HepG2 (cell line): Measurements from ENCODE around the gene ZBTB7B. TPM values are rescaled to one million over a fixed set of nuclear protein-coding genes. Genes with fewer than 3 reads are reported as not detected.
A peak's percentile ranks its signal among the peaks of the same experiment; 100 is the strongest.

Source experiments
- ATAC-seq: fragments of 200-7000 bp; cut with Tn5 transposase; 3 replicates; pipeline ENCODE4 v1.9.1; 2020; ENCODE audit warnings: mild to moderate bottlenecking, moderate library complexity
- BruUV-seq: library from RNA; stranded (reverse); fragments of 400-500 nt; replicated peaks from 2 replicates; lab custom pipeline; 2021; lab: Mats Ljungman, UMichigan
- CTCF ChIA-PET: fragments of 300-600 bp; formaldehyde crosslinking; extraction: SDS; loops from one replicate; lab custom pipeline; 2021; ENCODE audit warnings: low total read pairs, inconsistent platforms, low intra/inter-chr PET ratio; lab: Yijun Ruan, JAX
- POLR2A ChIA-PET: fragments of 350-600 bp; sonication (Branson Sonifier 250); formaldehyde crosslinking; loops from one replicate; lab custom pipeline; 2020; ENCODE audit warnings: antibody characterized with exemption, inconsistent platforms; lab: Yijun Ruan, JAX
- DNase-seq: peaks from one replicate; pipeline ENCODE4 v3.0.0-alpha.2; 2015; ENCODE audit warnings: low spot score
- FAIRE-seq: peaks from 3 replicates; lab custom pipeline; 2011; peaks lifted over from hg19 to GRCh38; lab: Jason Lieb, UNC
- H2AFZ ChIP-seq: one replicate; pipeline ENCODE4 v1.6.1; 2011; ENCODE audit warnings: low read length, inconsistent platforms
- H3K27ac ChIP-seq: fragments of 300-600 bp; 3 replicates; pipeline ENCODE4 v1.8.0; 2011; ENCODE audit warnings: mixed run types, mild to moderate bottlenecking, mixed read lengths, low read length, inconsistent platforms; ENCODE audit not compliant: insufficient read depth; ENCODE audit errors: extremely low read length
- H3K27me3 ChIP-seq, 2 experiments: fragments of 200-600 bp in 1 of 2; 2 replicates in 1 of 2; 3 replicates in 1 of 2; pipeline versions ENCODE4 v1.6.0 to v1.8.0; 2011; ENCODE audit warnings: low read length in 2 of 2, mild to moderate bottlenecking in 2 of 2, moderate library complexity in 2 of 2, inconsistent platforms in 1 of 2; ENCODE audit not compliant: insufficient read depth in 2 of 2, control insufficient read depth in 1 of 2
- H3K36me3 ChIP-seq, 2 experiments: fragments of 200-600 bp in 1 of 2; replicated peaks in 1 of 2; 2 replicates in 1 of 2; 3 replicates in 1 of 2; pipeline versions ENCODE4 v1.5.1 to v1.8.0; 2011; ENCODE audit warnings: low read length in 2 of 2, inconsistent platforms in 1 of 2; ENCODE audit not compliant: insufficient read depth in 2 of 2, control insufficient read depth in 1 of 2
- H3K4me1 ChIP-seq: 2 replicates; pipeline ENCODE4 v1.5.1; 2012; ENCODE audit warnings: low read length, inconsistent platforms; ENCODE audit not compliant: insufficient read depth
- H3K4me2 ChIP-seq: 2 replicates; pipeline ENCODE4 v1.6.0; 2011; ENCODE audit warnings: low read depth, low read length, inconsistent platforms
- H3K4me3 ChIP-seq, 3 experiments: fragments of 200-600 bp in 1 of 3; sonication (generic), shearing (Covaris generic) in 1 of 3; replicated peaks in 1 of 3; 2 replicates each; pipeline ENCODE4 v1.5.1; 2011 to 2016; ENCODE audit warnings: low read length in 3 of 3, inconsistent platforms in 2 of 3, low read depth in 2 of 3, mild to moderate bottlenecking in 2 of 3, control low read depth in 1 of 3, mixed read lengths in 1 of 3; ENCODE audit not compliant: insufficient read depth in 1 of 3
- H3K79me2 ChIP-seq: one replicate; pipeline ENCODE4 v1.6.1; 2011; ENCODE audit warnings: low read length, inconsistent platforms; ENCODE audit not compliant: insufficient read depth
- H3K9ac ChIP-seq: 2 replicates; pipeline ENCODE4 v1.6.0; 2011; ENCODE audit warnings: mild to moderate bottlenecking, low read depth, low read length, inconsistent platforms; ENCODE audit not compliant: insufficient read depth
- H3K9me3 ChIP-seq: 2 replicates; pipeline ENCODE4 v1.5.1; 2012; ENCODE audit warnings: mild to moderate bottlenecking, low read length
- H4K20me1 ChIP-seq: 2 replicates; pipeline ENCODE4 v1.6.0; 2011; ENCODE audit warnings: inconsistent platforms, mild to moderate bottlenecking, low read length, moderate library complexity; ENCODE audit not compliant: insufficient read depth
- AKAP8 ChIP-seq: sonication (generic); formaldehyde crosslinking; IDR thresholded peaks from 2 replicates; pipeline ENCODE4 v1.5.1; 2020; ENCODE audit warnings: mild to moderate bottlenecking, missing genetic modification reagents
- CBX5 ChIP-seq: sonication (generic); formaldehyde crosslinking; IDR thresholded peaks from 2 replicates; pipeline ENCODE4 v1.4.0; 2020; ENCODE audit warnings: missing genetic modification reagents, borderline replicate concordance
- CREM ChIP-seq, 2 experiments: sonication (generic) in 1 of 2; formaldehyde crosslinking in 1 of 2; IDR thresholded peaks; 2 replicates each; pipeline versions ENCODE4 v1.4.0 to v1.6.1; 2016 to 2020; ENCODE audit warnings: antibody characterized with exemption in 1 of 2, mild to moderate bottlenecking in 1 of 2, missing genetic modification reagents in 1 of 2
- HOXA9 ChIP-seq: sonication (generic); formaldehyde crosslinking; IDR thresholded peaks from 2 replicates; pipeline ENCODE4 v1.8.1; 2022; ENCODE audit warnings: missing genetic modification reagents, mild to moderate bottlenecking, moderate library complexity, borderline replicate concordance
- KMT2A ChIP-seq: sonication (generic); formaldehyde crosslinking; IDR thresholded peaks from 2 replicates; pipeline ENCODE4 v1.4.0; 2020; ENCODE audit warnings: missing genetic modification reagents
- MYC ChIP-seq: sonication (generic); formaldehyde crosslinking; IDR thresholded peaks from 2 replicates; pipeline ENCODE4 v1.9.0; 2021; ENCODE audit warnings: missing genetic modification reagents, borderline replicate concordance
- PHF21A ChIP-seq: sonication (generic); formaldehyde crosslinking; IDR thresholded peaks from 2 replicates; pipeline ENCODE4 v1.5.0; 2020; ENCODE audit warnings: mild to moderate bottlenecking, missing genetic modification reagents
- POGZ ChIP-seq: sonication (generic); formaldehyde crosslinking; IDR thresholded peaks from 2 replicates; pipeline ENCODE4 v1.4.0; 2020; ENCODE audit warnings: mild to moderate bottlenecking, missing genetic modification reagents
- SOX6 ChIP-seq, 2 experiments: fragments of 450-650 bp in 1 of 2; sonication (generic) in 1 of 2; formaldehyde crosslinking in 1 of 2; IDR thresholded peaks; 2 replicates each; pipeline versions ENCODE4 v1.4.0 to v1.6.1; 2017 to 2020; ENCODE audit warnings: antibody characterized with exemption in 1 of 2, mild to moderate bottlenecking in 1 of 2, missing genetic modification reagents in 1 of 2
- TEAD3 ChIP-seq: optimal IDR thresholded peaks from 2 replicates; pipeline ENCODE3; 2016; ENCODE audit warnings: borderline replicate concordance
- ZFP36L2 ChIP-seq: sonication (generic); formaldehyde crosslinking; IDR thresholded peaks from 2 replicates; pipeline ENCODE4 v1.4.0; 2020; ENCODE audit warnings: missing genetic modification reagents
- ZFX ChIP-seq: sonication (generic); formaldehyde crosslinking; IDR thresholded peaks from 2 replicates; pipeline ENCODE4 v1.4.0; 2020; ENCODE audit warnings: mild to moderate bottlenecking, low read depth, missing genetic modification reagents, moderate library complexity
- ZMYM4 ChIP-seq: sonication (generic); formaldehyde crosslinking; IDR thresholded peaks from 2 replicates; pipeline ENCODE4 v1.8.1; 2023; ENCODE audit warnings: mild to moderate bottlenecking, missing genetic modification reagents
- ZNF160 ChIP-seq: sonication (generic); formaldehyde crosslinking; IDR thresholded peaks from 2 replicates; pipeline ENCODE4 v1.8.0; 2022; ENCODE audit warnings: mild to moderate bottlenecking, inconsistent platforms, missing genetic modification reagents
- ZNF264 ChIP-seq: sonication (generic); formaldehyde crosslinking; IDR thresholded peaks from 2 replicates; pipeline ENCODE4 v1.4.0; 2020; ENCODE audit warnings: missing genetic modification reagents
- ZNF441 ChIP-seq: sonication (generic); formaldehyde crosslinking; IDR thresholded peaks from 2 replicates; pipeline ENCODE4 v1.7.0; 2021; ENCODE audit warnings: missing genetic modification reagents, borderline replicate concordance
- ZNF501 ChIP-seq: sonication (generic); formaldehyde crosslinking; IDR thresholded peaks from 2 replicates; pipeline ENCODE4 v1.5.1; 2020; ENCODE audit warnings: mild to moderate bottlenecking, moderate library complexity, missing genetic modification reagents
- ZNF629 ChIP-seq: sonication (generic); formaldehyde crosslinking; conservative IDR thresholded peaks from 2 replicates; pipeline ENCODE4 v1.5.0; 2020; ENCODE audit warnings: missing genetic modification reagents
- WGBS: methylation state at CpG from one replicate; pipeline ENCODE4 v1.1.6; 2017; ENCODE audit warnings: low lambda C conversion rate; 5-methylcytosine and 5-hydroxymethylcytosine counted together
- in situ Hi-C: cut with HindIII; loops from 2 replicates; pipeline ENCODE4 v1.10.0; 2017; ENCODE audit warnings: low pct_unique_long_range_greater_than_20kb; ENCODE audit not compliant: extremely low pct_ligation_motif_present
- intact Hi-C: fragments of 100-400 bp; cut with micrococcal nuclease; formaldehyde crosslinking; loops from one replicate; pipeline ENCODE4 v1.10.0; 2022; ENCODE audit not compliant: unreplicated experiment
- polyA plus RNA-seq, 8 experiments: library from polyadenylated mRNA; depleted of rRNA in 3 of 8; stranded (reverse) in 7 of 8; unstranded in 1 of 8; fragments of >200 nt; fragmentation: Illumina TruSeq in 4 of 8; extraction: Trizol in 4 of 8; gene quantifications; 2 replicates each; pipeline versions ENCODE4 v1.2.1 to v1.2.3, GENCODE V29; 2011 to 2016; ENCODE audit warnings: low read depth in 4 of 8, missing spikeins in 1 of 8, mixed read lengths in 1 of 8; ENCODE audit not compliant: insufficient read depth in 1 of 8
- total RNA-seq, 5 experiments: library from RNA; depleted of rRNA; stranded (reverse); fragments of >200 nt; fragmentation: Illumina TruSeq; extraction: Trizol; gene quantifications; 2 replicates each; pipeline ENCODE4 v1.2.3, GENCODE V29; 2016; ENCODE audit warnings: low read depth in 1 of 5
- TF ChIP-seq, protein P1 (sequence below): sonication (generic); formaldehyde crosslinking; IDR thresholded peaks from 2 replicates; pipeline ENCODE4 v1.5.1; 2020; ENCODE audit warnings: missing genetic modification reagents, mild to moderate bottlenecking, borderline replicate concordance

Gene ZBTB7B
- total and polyA plus RNA-seq, 2 of the 13 experiments (the other 11 are each of a cell fraction or from before 2014, with no cell fraction given): 15.5 to 17.5 TPM

DNA sequence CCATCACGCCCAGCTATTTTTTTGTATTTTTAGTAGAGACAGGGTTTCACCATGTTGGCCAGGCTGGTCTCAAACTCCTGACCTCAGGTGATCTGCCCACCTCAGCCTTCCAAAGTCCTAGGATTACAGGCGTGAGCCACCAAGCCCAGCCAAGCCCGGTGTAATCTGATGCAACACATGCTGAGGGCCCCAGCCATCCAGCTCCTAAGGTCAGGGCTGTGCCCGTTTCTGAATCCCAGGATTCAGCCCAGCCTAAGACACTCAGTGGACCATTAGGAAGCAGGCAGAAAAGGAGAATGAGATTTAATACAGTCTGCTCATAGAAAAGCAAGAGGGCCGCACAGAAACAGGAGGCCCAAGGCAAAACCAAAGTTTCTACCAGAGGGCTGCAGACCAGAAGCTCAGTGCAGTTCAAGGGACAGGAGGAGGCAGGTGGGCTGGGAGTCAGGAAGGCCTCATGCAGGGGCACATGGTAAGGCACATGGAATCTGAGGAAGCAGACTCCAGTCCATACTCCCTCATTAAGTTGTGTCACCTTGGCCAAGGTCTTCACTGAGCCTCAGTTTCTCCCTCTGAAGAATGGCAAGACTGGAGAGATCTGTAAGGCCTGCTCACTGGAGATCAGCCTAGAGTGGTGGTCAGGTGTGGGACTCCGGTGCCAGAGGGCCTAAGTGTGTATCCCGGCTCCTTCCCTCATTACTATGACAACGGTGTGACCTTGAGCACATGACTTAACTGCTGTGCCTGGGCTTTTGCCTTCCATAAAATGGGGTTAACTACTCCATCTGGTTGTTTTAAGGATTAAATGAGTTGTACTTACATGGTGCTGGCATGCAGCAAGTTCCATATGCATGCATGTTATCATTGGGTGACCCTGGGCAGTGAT, 46.1 kb downstream of the ZBTB7B start (continued):
- TF ChIP-seq ZNF501 (CRISPR knock-in tag) (0 out of 2 replicates have a peak, but pooled peaks have one; percentile 20), SOX6 (IDR thresholded peaks at IDR 0.05) (no peak), SOX6 (CRISPR knock-in tag; IDR thresholded peaks at IDR 0.05) (peak; percentile 23; the same call in 1 of the 2 replicates), ZMYM4 (CRISPR knock-in tag) (0 out of 2 replicates have a peak, but pooled peaks have one; percentile 41), ZNF264 (CRISPR knock-in tag) (peak; percentile 93), MYC (CRISPR knock-in tag) (0 out of 2 replicates have a peak, but pooled peaks have one; percentile 31), CBX5 (CRISPR knock-in tag) (no peak), TEAD3 (peak; percentile 20)

DNA sequence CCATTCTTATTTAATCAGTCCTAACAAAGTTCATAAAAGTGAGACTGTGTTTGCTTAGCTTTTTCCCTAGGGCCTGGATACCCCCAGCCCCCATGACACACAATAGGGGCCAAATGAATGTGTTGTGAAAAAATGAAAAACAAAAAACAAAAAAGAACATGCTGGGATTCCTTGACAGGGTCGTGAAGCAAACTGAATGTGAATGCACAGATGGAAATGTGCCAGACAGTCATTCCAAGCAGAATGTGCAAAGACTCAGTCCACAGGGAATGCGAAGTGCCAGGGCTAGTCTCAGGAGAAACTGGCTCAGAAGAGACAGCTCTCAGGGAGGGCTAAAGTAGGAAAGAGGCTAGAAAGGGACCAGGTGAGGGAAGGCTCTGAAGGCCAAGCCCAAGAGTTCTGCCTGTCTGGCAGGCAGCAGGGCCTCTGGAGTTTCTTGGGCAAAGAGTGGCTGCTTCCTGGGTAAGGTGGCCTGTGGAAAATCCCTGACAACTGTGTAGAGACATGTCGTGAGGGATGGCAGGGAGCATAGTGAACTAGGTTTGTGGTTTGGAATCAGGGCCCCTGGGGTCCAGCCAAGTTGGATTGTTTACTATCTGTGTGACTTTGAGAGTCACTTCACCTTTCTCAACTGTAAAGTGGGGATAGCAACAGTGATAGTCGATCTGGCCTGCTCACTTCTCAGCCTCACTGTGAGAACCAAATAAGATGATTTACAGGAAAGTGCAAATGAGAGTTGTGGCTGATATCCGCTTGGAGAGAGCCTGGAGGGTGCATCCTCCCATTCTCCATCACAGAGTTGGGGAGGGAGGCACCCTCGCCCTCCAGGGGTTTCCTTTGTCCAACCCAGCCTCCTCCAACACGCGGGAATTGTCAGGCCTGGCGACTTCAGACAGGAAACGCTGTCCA, 47.3 kb downstream of the ZBTB7B start:
- no peaks in the 10 kb centered on the region for H4K20me1 ChIP-seq
- ChIA-PET POLR2A (interaction anchor here (1.0 to 1.4 kb wide), 4 partner anchors 11 to 78 kb away, joined by 3 to 7 read pairs (median 4); no protein-coding TSS in a partner anchor), CTCF (interaction anchor here (1.8 to 2.0 kb wide), 2 partner anchors 12 to 32 kb away, joined by 5 to 7 read pairs; no protein-coding TSS in a partner anchor)
- peak overlapping the region in 2 of 3 experiments; percentile 21 to 88; a peak in 3 of 6 replicates for H3K4me3 ChIP-seq
- ATAC-seq: peak; percentile 3; the same call in 2 of the 3 replicates
- TSS peak; percentile 76 for BruUV-seq
- H3K79me2 ChIP-seq: no peaks in the 10 kb centered on the region
- H2AFZ ChIP-seq: no peak overlapping the region
- H3K27ac ChIP-seq: peak overlapping the region; percentile 66
- no peak for DNase-seq
- H3K36me3 ChIP-seq: no peaks in the 10 kb centered on the region; a peak in 1 of 5 replicates
- H3K9me3 ChIP-seq: no peaks in the 10 kb centered on the region
- H3K4me1 ChIP-seq: peaks cover 59% of the 10 kb centered on the region
- in situ Hi-C loops (no loop called here), intact Hi-C loops (loop anchor here (5.0 kb wide), 2 partner anchors 32 to 143 kb away; no protein-coding TSS in a partner anchor)
- peak; percentile 46 for FAIRE-seq
- WGBS: 9% methylated on average over 9 of the region's 10 CpGs
- peak overlapping the region; percentile 96 for H3K4me2 ChIP-seq
- no peaks in the 10 kb centered on the region for H3K27me3 ChIP-seq
- peak overlapping the region; percentile 70 for H3K9ac ChIP-seq
- peak; percentile 90; the same call in 1 of the 2 replicates for TF ChIP-seq ZFX (CRISPR knock-in tag)
- peak; percentile 78; the same call in 1 of the 2 replicates for TF ChIP-seq ZNF441
- TF ChIP-seq, protein P1, sequence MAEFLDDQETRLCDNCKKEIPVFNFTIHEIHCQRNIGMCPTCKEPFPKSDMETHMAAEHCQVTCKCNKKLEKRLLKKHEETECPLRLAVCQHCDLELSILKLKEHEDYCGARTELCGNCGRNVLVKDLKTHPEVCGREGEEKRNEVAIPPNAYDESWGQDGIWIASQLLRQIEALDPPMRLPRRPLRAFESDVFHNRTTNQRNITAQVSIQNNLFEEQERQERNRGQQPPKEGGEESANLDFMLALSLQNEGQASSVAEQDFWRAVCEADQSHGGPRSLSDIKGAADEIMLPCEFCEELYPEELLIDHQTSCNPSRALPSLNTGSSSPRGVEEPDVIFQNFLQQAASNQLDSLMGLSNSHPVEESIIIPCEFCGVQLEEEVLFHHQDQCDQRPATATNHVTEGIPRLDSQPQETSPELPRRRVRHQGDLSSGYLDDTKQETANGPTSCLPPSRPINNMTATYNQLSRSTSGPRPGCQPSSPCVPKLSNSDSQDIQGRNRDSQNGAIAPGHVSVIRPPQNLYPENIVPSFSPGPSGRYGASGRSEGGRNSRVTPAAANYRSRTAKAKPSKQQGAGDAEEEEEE (CRISPR knock-in tag): no peak
- TF ChIP-seq AKAP8: no peak
- no peak for TF ChIP-seq KMT2A (CRISPR knock-in tag)
- peak; percentile 7; the same call in 1 of the 2 replicates for TF ChIP-seq POGZ (CRISPR knock-in tag)
- TF ChIP-seq ZNF160 (CRISPR knock-in tag): 0 out of 2 replicates have a peak, but pooled peaks have one; percentile 24
- no peak for TF ChIP-seq HOXA9 (CRISPR knock-in tag)
- no peak for TF ChIP-seq ZNF629
- peak; percentile 66; the same call in 1 of the 2 replicates for TF ChIP-seq PHF21A
- TF ChIP-seq ZFP36L2 (CRISPR knock-in tag): no peak
- 0 out of 2 replicates have a peak, but pooled peaks have one; percentile 1 for TF ChIP-seq CREM (IDR thresholded peaks at IDR 0.05)
- TF ChIP-seq CREM (CRISPR knock-in tag; IDR thresholded peaks at IDR 0.05): no peak
